Erythroblast (primary cell): ENCODE measurements around the gene KRTAP5-10.
"Not testable (repeated sequence)": the region's sequence is repeated elsewhere in the genome, so short reads cannot be mapped to it uniquely, and the experiment has no call there.

Experiments
- GATA1 ChIP-seq: IDR thresholded peaks from 2 replicates; pipeline ENCODE4 v1.6.1; 2011; ENCODE audit warnings: low read depth, mild to moderate bottlenecking, control low read depth, low read length, moderate library complexity
- POLR2A ChIP-seq: IDR thresholded peaks from 2 replicates; pipeline ENCODE4 v1.6.1; 2011; ENCODE audit warnings: mild to moderate bottlenecking, low read length

DNA sequence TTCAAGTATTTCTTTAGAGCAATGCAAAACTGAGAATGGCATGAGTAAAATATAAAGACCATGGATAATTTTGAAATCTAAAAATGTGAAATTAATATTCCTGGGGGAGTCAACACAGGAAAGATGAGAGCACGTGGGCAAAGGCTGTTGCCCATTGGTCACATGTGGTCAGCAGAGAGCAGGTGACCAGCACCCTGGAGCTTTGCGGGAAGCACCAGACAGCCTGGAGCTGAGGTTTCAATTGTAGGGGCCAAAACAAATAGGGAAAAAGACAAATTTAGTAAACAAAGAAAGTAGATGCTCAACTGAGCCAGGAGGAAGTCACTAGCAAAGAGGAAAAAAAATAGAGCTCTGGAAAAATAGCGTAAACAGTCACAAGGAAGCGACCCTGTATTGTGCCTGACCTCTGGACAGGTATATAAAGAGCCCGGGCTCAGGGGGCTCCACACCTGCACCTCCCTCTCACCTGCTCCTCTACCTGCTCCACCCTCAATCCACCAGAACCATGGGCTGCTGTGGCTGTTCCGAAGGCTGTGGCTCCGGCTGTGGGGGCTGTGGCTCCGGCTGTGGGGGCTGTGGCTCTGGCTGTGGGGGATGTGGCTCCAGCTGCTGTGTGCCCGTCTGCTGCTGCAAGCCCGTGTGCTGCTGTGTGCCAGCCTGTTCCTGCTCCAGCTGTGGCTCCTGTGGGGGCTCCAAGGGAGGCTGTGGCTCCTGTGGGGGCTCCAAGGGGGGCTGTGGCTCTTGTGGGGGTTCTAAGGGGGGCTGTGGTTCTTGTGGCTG is 38.4 kb upstream of the KRTAP5-10 start, which contains the start of gene KRTAP5-7:
- not testable (repeated sequence) for TF ChIP-seq POLR2A, GATA1
